B cell (primary cell): ENCODE results near the gene STAMBPL1.

Experiments
- CTCF ChIP-seq: fragments of 200-600 bp; IDR thresholded peaks from one replicate; pipeline ENCODE4 v1.8.0; 2022; ENCODE audit warnings: antibody characterized with exemption, mild to moderate bottlenecking
- EZH2 ChIP-seq: IDR thresholded peaks from 2 replicates; pipeline ENCODE4 v1.6.1; 2012; ENCODE audit warnings: borderline replicate concordance, low read depth, mild to moderate bottlenecking, moderate library complexity, low read length; ENCODE audit not compliant: insufficient read depth, poor library complexity, severe bottlenecking

GRCh38 chr10:88911116-88911515 lies 31.1 kb downstream of the STAMBPL1 start:
- no peak for TF ChIP-seq CTCF
- TF ChIP-seq EZH2, result no peak
